H1 (cell line): ENCODE data around the gene ACKR1. TPM values are rescaled to one million over a fixed set of nuclear protein-coding genes. Genes with fewer than 3 reads are reported as not detected.
A peak's percentile ranks its signal among the peaks of the same experiment; 100 is the strongest.

Source experiments
- CTCF ChIA-PET: fragments of 300-600 bp; sonication (Branson Sonifier 250); formaldehyde crosslinking; loops from one replicate; lab custom pipeline; 2021; ENCODE audit not compliant: partially characterized antibody; lab: Charles Lee
- POLR2A ChIA-PET: fragments of 300-600 bp; sonication (Branson Sonifier 250); formaldehyde crosslinking; loops from one replicate; lab custom pipeline; 2021; ENCODE audit warnings: inconsistent platforms; ENCODE audit not compliant: partially characterized antibody; lab: Charles Lee
- DNase-seq, 2 experiments: peaks; one replicate each; pipeline versions ENCODE4 v3.0.0 to v3.0.0-alpha.2; 2010 to 2022; ENCODE audit warnings: low spot score in 2 of 2, low read depth in 1 of 2, mixed read lengths in 1 of 2
- FAIRE-seq: peaks from 2 replicates; lab custom pipeline; 2011; peaks lifted over from hg19 to GRCh38; lab: Jason Lieb, UNC
- H2AFZ ChIP-seq: 2 replicates; pipeline ENCODE4 v1.8.1; 2012; ENCODE audit warnings: low read length, inconsistent platforms
- H2AK5ac ChIP-seq: 2 replicates; pipeline ENCODE4 v1.6.1; 2013; ENCODE audit warnings: low read depth, low read length
- H2BK120ac ChIP-seq: replicated peaks from 2 replicates; pipeline ENCODE3; 2013; ENCODE audit warnings: low read depth, low read length, inconsistent platforms
- H2BK12ac ChIP-seq: 2 replicates; pipeline ENCODE4 v1.6.1; 2013; ENCODE audit warnings: low read depth, low read length
- H2BK15ac ChIP-seq: 2 replicates; pipeline ENCODE4 v1.6.1; 2013; ENCODE audit warnings: low read length
- H2BK20ac ChIP-seq: 2 replicates; pipeline ENCODE4 v1.6.1; 2013; ENCODE audit warnings: low read length
- H2BK5ac ChIP-seq: 2 replicates; pipeline ENCODE4 v1.6.1; 2013; ENCODE audit warnings: low read depth, low read length
- H3K14ac ChIP-seq: 2 replicates; pipeline ENCODE4 v1.6.1; 2013; ENCODE audit warnings: inconsistent platforms; ENCODE audit not compliant: insufficient read length
- H3K18ac ChIP-seq: 2 replicates; pipeline ENCODE4 v1.6.1; 2013; ENCODE audit warnings: low read length; ENCODE audit errors: extremely low read depth
- H3K23ac ChIP-seq: 2 replicates; pipeline ENCODE4 v1.6.1; 2013; ENCODE audit warnings: inconsistent platforms; ENCODE audit not compliant: insufficient read length
- H3K23me2 ChIP-seq: 2 replicates; pipeline ENCODE4 v1.6.1; 2013; ENCODE audit warnings: low read depth, low read length
- H3K27ac ChIP-seq: 2 replicates; pipeline ENCODE4 v1.6.1; 2011; ENCODE audit warnings: low read depth, low read length, inconsistent platforms
- H3K27me3 ChIP-seq, 4 experiments: replicated peaks in 1 of 4; 1 replicate in 1 of 4; 2 replicates in 3 of 4; pipeline versions ENCODE4 v1.6.1 to v1.8.1; 2011 to 2013; ENCODE audit warnings: low read length in 3 of 4, mild to moderate bottlenecking in 3 of 4, inconsistent platforms in 2 of 4, mixed read lengths in 2 of 4, moderate library complexity in 1 of 4; ENCODE audit not compliant: control insufficient read depth in 3 of 4, insufficient read depth in 3 of 4; ENCODE audit errors: extremely low read depth in 1 of 4
- H3K36me3 ChIP-seq, 4 experiments: 2 replicates each; pipeline versions ENCODE4 v1.6.1 to v1.8.1; 2011 to 2013; ENCODE audit warnings: mild to moderate bottlenecking in 4 of 4, low read length in 3 of 4, moderate library complexity in 2 of 4, control low read depth in 1 of 4, inconsistent platforms in 1 of 4; ENCODE audit not compliant: insufficient read depth in 4 of 4, control insufficient read depth in 2 of 4
- H3K4ac ChIP-seq: replicated peaks from 2 replicates; pipeline ENCODE3; 2013; ENCODE audit warnings: low read length, low read depth, mixed read lengths, inconsistent platforms; ENCODE audit not compliant: insufficient read length
- H3K4me1 ChIP-seq, 4 experiments: replicated peaks in 1 of 4; 1 replicate in 1 of 4; 2 replicates in 3 of 4; pipeline versions ENCODE4 v1.6.1 to v1.8.1; 2011 to 2013; ENCODE audit warnings: low read length in 3 of 4, inconsistent platforms in 2 of 4, mixed read lengths in 1 of 4; ENCODE audit not compliant: insufficient read depth in 4 of 4, control insufficient read depth in 3 of 4
- H3K4me2 ChIP-seq, 2 experiments: 2 replicates each; pipeline versions ENCODE4 v1.6.1 to v1.8.1; 2011 to 2013; ENCODE audit warnings: low read depth in 2 of 2, low read length in 2 of 2, control low read depth in 1 of 2, inconsistent platforms in 1 of 2, mild to moderate bottlenecking in 1 of 2; ENCODE audit not compliant: insufficient read depth in 1 of 2
- H3K4me3 ChIP-seq, 4 experiments: fragments of 200-600, 300-600 bp in 1 of 4; sonication (generic), shearing (Covaris generic), sonication (Bioruptor Twin) in 1 of 4; 2 replicates each; pipeline versions ENCODE4 v1.5.1 to v1.8.1; 2011 to 2016; ENCODE audit warnings: low read length in 4 of 4, low read depth in 3 of 4, control low read depth in 2 of 4, inconsistent platforms in 2 of 4, mild to moderate bottlenecking in 2 of 4, mixed read lengths in 1 of 4, moderate library complexity in 1 of 4; ENCODE audit not compliant: insufficient read depth in 2 of 4; ENCODE audit errors: extremely low read depth in 1 of 4
- H3K56ac ChIP-seq: replicated peaks from 2 replicates; pipeline ENCODE3; 2013; ENCODE audit warnings: low read depth, mild to moderate bottlenecking, mixed read lengths, low read length, inconsistent platforms; ENCODE audit not compliant: insufficient read length
- H3K79me1 ChIP-seq: 2 replicates; pipeline ENCODE4 v1.6.1; 2013; ENCODE audit warnings: low read depth, low read length, control low read depth
- H3K79me2 ChIP-seq, 2 experiments: 2 replicates each; pipeline versions ENCODE4 v1.6.1 to v1.8.1; 2012 to 2013; ENCODE audit warnings: low read length in 2 of 2, mild to moderate bottlenecking in 2 of 2, inconsistent platforms in 1 of 2; ENCODE audit not compliant: insufficient read depth in 2 of 2, control insufficient read depth in 1 of 2
- H3K9ac ChIP-seq, 4 experiments: replicated peaks in 1 of 4; 1 replicate in 1 of 4; 2 replicates in 3 of 4; pipeline versions ENCODE4 v1.6.1 to v1.8.1; 2011 to 2013; ENCODE audit warnings: low read depth in 3 of 4, low read length in 3 of 4, control low read depth in 2 of 4, mild to moderate bottlenecking in 2 of 4, moderate library complexity in 2 of 4, inconsistent platforms in 1 of 4; ENCODE audit errors: extremely low read depth in 1 of 4
- H3K9me3 ChIP-seq, 2 experiments: 2 replicates each; pipeline versions ENCODE4 v1.6.1 to v1.8.1; 2012 to 2013; ENCODE audit warnings: mild to moderate bottlenecking in 2 of 2, moderate library complexity in 2 of 2, control low read depth in 1 of 2, inconsistent platforms in 1 of 2, low read depth in 1 of 2, low read length in 1 of 2, mixed read lengths in 1 of 2; ENCODE audit not compliant: insufficient read depth in 2 of 2
- H4K20me1 ChIP-seq, 2 experiments: replicated peaks in 1 of 2; 2 replicates each; pipeline versions ENCODE3 to v1.8.1; 2011 to 2013; ENCODE audit warnings: inconsistent platforms in 2 of 2, low read length in 2 of 2, mild to moderate bottlenecking in 1 of 2; ENCODE audit not compliant: insufficient read depth in 2 of 2, control insufficient read depth in 1 of 2
- H4K5ac ChIP-seq: 2 replicates; pipeline ENCODE4 v1.6.1; 2013; ENCODE audit warnings: low read length, low read depth, mixed read lengths, inconsistent platforms; ENCODE audit not compliant: insufficient read length
- H4K8ac ChIP-seq: 2 replicates; pipeline ENCODE4 v1.8.0; 2013; ENCODE audit warnings: mild to moderate bottlenecking, moderate library complexity, low read length, inconsistent platforms; ENCODE audit not compliant: insufficient read depth; ENCODE audit errors: extremely low read depth
- H4K91ac ChIP-seq: replicated peaks from 2 replicates; pipeline ENCODE3; 2013; ENCODE audit warnings: low read length, mixed read lengths, inconsistent platforms; ENCODE audit not compliant: insufficient read length
- BRCA1 ChIP-seq: IDR thresholded peaks from 2 replicates; pipeline ENCODE4 v1.6.1; 2012; ENCODE audit warnings: low read depth, low read length, improper control_type of control experiment
- CEBPB ChIP-seq: IDR thresholded peaks from 2 replicates; pipeline ENCODE4 v1.6.1; 2012; ENCODE audit warnings: low read depth, low read length
- EZH2 ChIP-seq: fragments of 200-600 bp; sonication (generic); IDR thresholded peaks from 2 replicates; pipeline ENCODE4 v1.7.1; 2012; ENCODE audit warnings: low read depth, mild to moderate bottlenecking, moderate library complexity, low read length, inconsistent platforms; ENCODE audit not compliant: severe bottlenecking
- GABPA ChIP-seq: IDR thresholded peaks from 2 replicates; pipeline ENCODE4 v1.6.1; 2011; ENCODE audit warnings: mild to moderate bottlenecking, low read length, moderate library complexity, borderline replicate concordance; ENCODE audit not compliant: insufficient read depth
- KDM4A ChIP-seq: IDR thresholded peaks from one replicate; pipeline ENCODE4 v1.7.1; 2012; ENCODE audit warnings: low read depth, mild to moderate bottlenecking, moderate library complexity, low read length, inconsistent platforms; ENCODE audit not compliant: severe bottlenecking
- MAFK ChIP-seq: IDR thresholded peaks from 2 replicates; pipeline ENCODE4 v1.6.1; 2012; ENCODE audit warnings: low read depth, mild to moderate bottlenecking, improper control_type of control experiment, low read length
- POLR2AphosphoS5 ChIP-seq: IDR thresholded peaks from 2 replicates; pipeline ENCODE4 v1.6.1; 2011; ENCODE audit warnings: low read depth, low read length
- RBBP5 ChIP-seq: IDR thresholded peaks from 2 replicates; pipeline ENCODE4 v1.7.1; 2012; ENCODE audit warnings: low read depth, mild to moderate bottlenecking, inconsistent platforms, low read length, moderate library complexity, borderline replicate concordance
- RNF2 ChIP-seq: fragments of 200-900, 300-1000 bp; sonication (generic); IDR thresholded peaks from 2 replicates; pipeline ENCODE4 v1.7.1; 2016; ENCODE audit warnings: borderline replicate concordance, low read depth, mild to moderate bottlenecking, antibody characterized with exemption, low read length; ENCODE audit not compliant: poor library complexity, severe bottlenecking; ENCODE audit errors: missing control alignments
- SIX5 ChIP-seq: IDR thresholded peaks from 2 replicates; pipeline ENCODE4 v1.6.1; 2011; ENCODE audit warnings: mild to moderate bottlenecking, low read depth, low read length
- SP2 ChIP-seq: IDR thresholded peaks from 2 replicates; pipeline ENCODE4 v1.6.1; 2012; ENCODE audit warnings: mild to moderate bottlenecking, low read length, inconsistent platforms
- TEAD4 ChIP-seq: IDR thresholded peaks from 2 replicates; pipeline ENCODE4 v1.6.1; 2012; ENCODE audit warnings: low read depth, low read length, inconsistent platforms, mixed read lengths
- WGBS, 2 experiments: shearing (Covaris generic) in 1 of 2; methylation state at CpG; one replicate each; pipeline versions ENCODE4 v1.1.6 to v1.1.7; 2013 to 2015; ENCODE audit warnings: low lambda C conversion rate in 2 of 2, mixed read lengths in 2 of 2, inconsistent platforms in 1 of 2, low coverage in 1 of 2, missing lambda C conversion rate in 1 of 2; ENCODE audit not compliant: insufficient replicate concordance in 2 of 2, insufficient coverage in 1 of 2, insufficient read length in 1 of 2; ENCODE audit errors: extremely low coverage in 1 of 2, missing lambda C conversion rate in 1 of 2; 5-methylcytosine and 5-hydroxymethylcytosine counted together
- polyA plus RNA-seq, 7 experiments: library from polyadenylated mRNA; depleted of rRNA in 3 of 7; stranded (reverse) in 5 of 7; unstranded in 2 of 7; fragments of >200 nt in 5 of 7; fragments of 200-250 nt in 2 of 7; gene quantifications; 1 replicate in 5 of 7; 2 replicates in 1 of 7; 4 replicates in 1 of 7; pipeline versions ENCODE4 v1.2.1 to v1.2.3, GENCODE V29; 2011 to 2013; ENCODE audit warnings: missing spikeins in 2 of 7, mixed read lengths in 2 of 7
- total RNA-seq: library from RNA; stranded (reverse); fragmentation: NEBNext Ultra II Directional; extraction: Animal tissue kit (Norgen Biotek cat#: 25700); gene quantifications from 2 replicates; pipeline ENCODE4 v1.2.1, GENCODE V29; 2021

Gene ACKR1
- total and polyA plus RNA-seq, 2 of the 8 experiments (the other 6 are each of a cell fraction or from before 2014, with no cell fraction given), result 0.61 to 1.00 TPM

GRCh38 chr1:159229896-159230295, 25.2 kb downstream of the ACKR1 start:
- Histone ChIP-seq H2BK5ac (no peak overlapping the region), H3K56ac (no peak overlapping the region), H3K9ac (no peak overlapping the region), H4K91ac (no peak overlapping the region), H3K4me1 (peaks cover 0 to 3% (median 0%) of the 10 kb centered on the region in 4 experiments; a peak in 1 of 7 replicates), H2BK120ac (no peak overlapping the region), H2AFZ (0 out of 2 replicates have a peak overlapping the region, but pooled peaks have one; percentile 1), H2AK5ac (no peak overlapping the region), H2BK20ac (no peak overlapping the region), H2BK15ac (no peak overlapping the region), H3K4ac (no peak overlapping the region), H3K79me2 (no peaks in the 10 kb centered on the region), H3K79me1 (no peaks in the 10 kb centered on the region), H3K9me3 (no peaks in the 10 kb centered on the region), H4K5ac (no peak overlapping the region), H3K14ac (no peak overlapping the region), H3K23ac (no peak overlapping the region), H4K20me1 (no peaks in the 10 kb centered on the region), H3K27me3 (no peaks in the 10 kb centered on the region), H3K4me2 (no peak overlapping the region), H3K27ac (no peak overlapping the region), H4K8ac (no peak overlapping the region), H3K23me2 (no peaks in the 10 kb centered on the region), H3K36me3 (no peaks in the 10 kb centered on the region), H3K4me3 (no peak overlapping the region), H3K18ac (no peak overlapping the region), H2BK12ac (no peak overlapping the region)
- no peak for TF ChIP-seq CEBPB
- no peak for TF ChIP-seq SIX5
- TF ChIP-seq RBBP5, result no peak
- TF ChIP-seq TEAD4, result no peak
- TF ChIP-seq MAFK, result no peak
- TF ChIP-seq SP2, result no peak
- TF ChIP-seq BRCA1, result no peak
- TF ChIP-seq RNF2, result no peak
- no peak for TF ChIP-seq GABPA
- TF ChIP-seq EZH2, result no peak
- TF ChIP-seq POLR2AphosphoS5, result no peak
- no peak for TF ChIP-seq KDM4A
- CTCF ChIA-PET, result interaction anchor here (0.6 to 7.3 kb wide), 5 partner anchors 16 to 357 kb away, joined by 3 to 90 read pairs (median 3); no protein-coding TSS in a partner anchor
- POLR2A ChIA-PET, result no interaction called here
- no peak for DNase-seq
- FAIRE-seq, result no peak
- WGBS, 2 experiments, result 73% methylated on average over 1 of the region's 1 CpG; no CpG with 5 or more reads in 1 of the 2 experiments
